ENCODE measurements around the gene NOTO. TPM values are rescaled to one million over a fixed set of nuclear protein-coding genes. Genes with fewer than 3 reads are reported as not detected.

NOTO gene
- total and polyA plus RNA-seq, 3 experiments from 2014 or later, result not detected

- H3K27me3 ChIP-seq (ENCODE audit: insufficient read depth, low read length, poor library complexity, severe bottlenecking), result no peaks in the 10 kb centered on the region
- ChIA-PET CTCF (interaction anchor here (1.3 to 1.4 kb wide), 3 partner anchors 39 to 74 kb away, joined by 3 to 4 read pairs (median 3); no protein-coding TSS in a partner anchor), POLR2A (no interaction called here)
- Mint-ChIP-seq H3K27ac (peak overlapping the region in 4 of 8 donors; percentile 56 to 66 (median 59)), H3K27me3 (peaks cover 0 to 2% of the 10 kb centered on the region in 2 donors), H3K4me3 (no peak overlapping the region), H3K36me3 (peaks cover 4 to 84% (median 15%) of the 10 kb centered on the region in 3 donors), H3K4me1 (peaks cover 0 to 2% (median 0%) of the 10 kb centered on the region in 3 donors), H3K9me3 (no peaks in the 10 kb centered on the region)
- H3K4me1 ChIP-seq (ENCODE audit: insufficient read depth, low read length), result no peaks in the 10 kb centered on the region
- no peak for DNase-seq
- peaks cover 60% of the 10 kb centered on the region for H3K36me3 ChIP-seq (ENCODE audit: insufficient read depth, low read length)
- no peak overlapping the region for H3K27ac ChIP-seq (ENCODE audit: low read depth, low read length)
- H3K9me3 ChIP-seq (ENCODE audit: low read length), result no peaks in the 10 kb centered on the region
- no peak overlapping the region for H3K4me3 ChIP-seq (ENCODE audit: low read length)
Observed at GRCh38 chr2:73250872-73251846, 48.8 kb downstream of the NOTO start.

- Mint-ChIP-seq H3K4me1 (peaks cover 0 to 7% (median 2%) of the 10 kb centered on the region in 3 donors), H3K27me3 (peaks cover 0 to 2% of the 10 kb centered on the region in 2 donors), H3K9me3 (no peaks in the 10 kb centered on the region), H3K4me3 (no peak overlapping the region), H3K36me3 (peaks cover 4 to 71% (median 11%) of the 10 kb centered on the region in 3 donors), H3K27ac (no peak overlapping the region)
- DNase-seq, result no peak
- H3K4me3 ChIP-seq (ENCODE audit: low read length), result no peak overlapping the region
- H3K4me1 ChIP-seq (ENCODE audit: insufficient read depth, low read length), result no peaks in the 10 kb centered on the region
- H3K27me3 ChIP-seq (ENCODE audit: insufficient read depth, low read length, poor library complexity, severe bottlenecking), result no peaks in the 10 kb centered on the region
- H3K9me3 ChIP-seq (ENCODE audit: low read length), result no peaks in the 10 kb centered on the region
- H3K36me3 ChIP-seq (ENCODE audit: insufficient read depth, low read length), result peaks cover 47% of the 10 kb centered on the region
- ChIA-PET CTCF (no interaction called here), POLR2A (no interaction called here)
- no peak overlapping the region for H3K27ac ChIP-seq (ENCODE audit: low read depth, low read length)
Observed at GRCh38 chr2:73252238-73253027, 50.1 kb downstream of the NOTO start.

GRCh38 chr2:73253400-73253799 is 51.0 kb downstream of the NOTO start:
- Mint-ChIP-seq H3K27ac (peak overlapping the region in 3 of 8 donors; percentile 58 to 77 (median 60)), H3K9me3 (no peaks in the 10 kb centered on the region), H3K4me3 (no peak overlapping the region), H3K4me1 (peaks cover 0 to 15% (median 2%) of the 10 kb centered on the region in 3 donors), H3K36me3 (peaks cover 4 to 62% (median 8%) of the 10 kb centered on the region in 3 donors), H3K27me3 (peaks cover 0 to 2% of the 10 kb centered on the region in 2 donors)
- Histone ChIP-seq H3K27ac (ENCODE audit: low read depth, low read length) (no peak overlapping the region), H3K36me3 (ENCODE audit: insufficient read depth, low read length) (peaks cover 42% of the 10 kb centered on the region), H3K4me3 (ENCODE audit: low read length) (no peak overlapping the region), H3K27me3 (ENCODE audit: insufficient read depth, low read length, poor library complexity, severe bottlenecking) (no peaks in the 10 kb centered on the region), H3K9me3 (ENCODE audit: low read length) (no peaks in the 10 kb centered on the region), H3K4me1 (ENCODE audit: insufficient read depth, low read length) (no peaks in the 10 kb centered on the region)
- DNase-seq, result no peak
- ChIA-PET CTCF (no interaction called here), POLR2A (no interaction called here)

GRCh38 chr2:73253901-73254300 is 51.5 kb downstream of the NOTO start:
- H3K36me3 ChIP-seq (ENCODE audit: insufficient read depth, low read length), result peaks cover 37% of the 10 kb centered on the region
- no peaks in the 10 kb centered on the region for H3K4me1 ChIP-seq (ENCODE audit: insufficient read depth, low read length)
- H3K27ac ChIP-seq (ENCODE audit: low read depth, low read length), result no peak overlapping the region
- Mint-ChIP-seq H3K27me3 (peaks cover 0 to 2% of the 10 kb centered on the region in 2 donors), H3K27ac (no peak overlapping the region), H3K36me3 (peaks cover 4 to 61% (median 8%) of the 10 kb centered on the region in 3 donors), H3K9me3 (no peaks in the 10 kb centered on the region), H3K4me3 (no peak overlapping the region), H3K4me1 (peaks cover 0 to 15% (median 2%) of the 10 kb centered on the region in 3 donors)
- DNase-seq, result no peak
- ChIA-PET CTCF (no interaction called here), POLR2A (no interaction called here)
- H3K27me3 ChIP-seq (ENCODE audit: insufficient read depth, low read length, poor library complexity, severe bottlenecking), result no peaks in the 10 kb centered on the region
- H3K4me3 ChIP-seq (ENCODE audit: low read length), result no peak overlapping the region
- no peaks in the 10 kb centered on the region for H3K9me3 ChIP-seq (ENCODE audit: low read length)

- H3K9me3 Mint-ChIP-seq, result no peaks in the 10 kb centered on the region
- H3K36me3 Mint-ChIP-seq, result peaks cover 2 to 61% (median 8%) of the 10 kb centered on the region in 3 donors
- Histone ChIP-seq H3K4me3 (ENCODE audit: low read length) (no peak overlapping the region), H3K27ac (ENCODE audit: low read depth, low read length) (no peak overlapping the region), H3K4me1 (ENCODE audit: insufficient read depth, low read length) (no peaks in the 10 kb centered on the region), H3K27me3 (ENCODE audit: insufficient read depth, low read length, poor library complexity, severe bottlenecking) (no peaks in the 10 kb centered on the region), H3K9me3 (ENCODE audit: low read length) (no peaks in the 10 kb centered on the region), H3K36me3 (ENCODE audit: insufficient read depth, low read length) (peaks cover 31% of the 10 kb centered on the region)
- peak overlapping the region in 2 of 8 donors; percentile 7 to 27 for H3K27ac Mint-ChIP-seq
- DNase-seq, result no peak
- H3K4me1 Mint-ChIP-seq, result peaks cover 0 to 15% (median 2%) of the 10 kb centered on the region in 3 donors
- no peak overlapping the region for H3K4me3 Mint-ChIP-seq
- ChIA-PET CTCF (no interaction called here), POLR2A (no interaction called here)
- peaks cover 0 to 2% of the 10 kb centered on the region in 2 donors for H3K27me3 Mint-ChIP-seq
Observed at GRCh38 chr2:73254343-73255006, 52.1 kb downstream of the NOTO start.

- ChIA-PET POLR2A (no interaction called here), CTCF (no interaction called here)
- H3K4me1 ChIP-seq (ENCODE audit: insufficient read depth, low read length), result no peaks in the 10 kb centered on the region
- no peak for DNase-seq
- H3K36me3 ChIP-seq (ENCODE audit: insufficient read depth, low read length), result peaks cover 25% of the 10 kb centered on the region
- Mint-ChIP-seq H3K36me3 (peaks cover 0 to 61% (median 11%) of the 10 kb centered on the region in 3 donors), H3K27ac (peak overlapping the region in 2 of 8 donors; percentile 15 to 47), H3K9me3 (no peaks in the 10 kb centered on the region), H3K4me3 (no peak overlapping the region), H3K27me3 (peaks cover 0 to 2% of the 10 kb centered on the region in 2 donors), H3K4me1 (peaks cover 0 to 15% (median 2%) of the 10 kb centered on the region in 3 donors)
- no peak overlapping the region for H3K27ac ChIP-seq (ENCODE audit: low read depth, low read length)
- H3K9me3 ChIP-seq (ENCODE audit: low read length), result no peaks in the 10 kb centered on the region
- H3K27me3 ChIP-seq (ENCODE audit: insufficient read depth, low read length, poor library complexity, severe bottlenecking), result no peaks in the 10 kb centered on the region
- no peak overlapping the region for H3K4me3 ChIP-seq (ENCODE audit: low read length)
Observed at GRCh38 chr2:73255007-73255644, 52.8 kb downstream of the NOTO start.

GRCh38 chr2:73255907-73256617 is 53.7 kb downstream of the NOTO start:
- H3K27ac ChIP-seq (ENCODE audit: low read depth, low read length), result no peak overlapping the region
- H3K4me3 Mint-ChIP-seq, result no peak overlapping the region
- no peaks in the 10 kb centered on the region for H3K9me3 ChIP-seq (ENCODE audit: low read length)
- peaks cover 0 to 55% (median 4%) of the 10 kb centered on the region in 3 donors for H3K36me3 Mint-ChIP-seq
- H3K36me3 ChIP-seq (ENCODE audit: insufficient read depth, low read length), result peaks cover 20% of the 10 kb centered on the region
- ChIA-PET POLR2A (no interaction called here), CTCF (no interaction called here)
- H3K9me3 Mint-ChIP-seq, result no peaks in the 10 kb centered on the region
- peaks cover 0 to 2% of the 10 kb centered on the region in 2 donors for H3K27me3 Mint-ChIP-seq
- H3K27me3 ChIP-seq (ENCODE audit: insufficient read depth, low read length, poor library complexity, severe bottlenecking), result no peaks in the 10 kb centered on the region
- no peak for DNase-seq
- H3K27ac Mint-ChIP-seq, result peak overlapping the region in 4 of 8 donors; percentile 3 to 82 (median 42)
- H3K4me3 ChIP-seq (ENCODE audit: low read length), result no peak overlapping the region
- H3K4me1 ChIP-seq (ENCODE audit: insufficient read depth, low read length), result no peaks in the 10 kb centered on the region
- peaks cover 0 to 15% (median 2%) of the 10 kb centered on the region in 3 donors for H3K4me1 Mint-ChIP-seq

Measured in CD8-positive, alpha-beta memory T cell (primary cell).